Measurements from ENCODE around the gene GALR1.

GALR1 gene

DNA sequence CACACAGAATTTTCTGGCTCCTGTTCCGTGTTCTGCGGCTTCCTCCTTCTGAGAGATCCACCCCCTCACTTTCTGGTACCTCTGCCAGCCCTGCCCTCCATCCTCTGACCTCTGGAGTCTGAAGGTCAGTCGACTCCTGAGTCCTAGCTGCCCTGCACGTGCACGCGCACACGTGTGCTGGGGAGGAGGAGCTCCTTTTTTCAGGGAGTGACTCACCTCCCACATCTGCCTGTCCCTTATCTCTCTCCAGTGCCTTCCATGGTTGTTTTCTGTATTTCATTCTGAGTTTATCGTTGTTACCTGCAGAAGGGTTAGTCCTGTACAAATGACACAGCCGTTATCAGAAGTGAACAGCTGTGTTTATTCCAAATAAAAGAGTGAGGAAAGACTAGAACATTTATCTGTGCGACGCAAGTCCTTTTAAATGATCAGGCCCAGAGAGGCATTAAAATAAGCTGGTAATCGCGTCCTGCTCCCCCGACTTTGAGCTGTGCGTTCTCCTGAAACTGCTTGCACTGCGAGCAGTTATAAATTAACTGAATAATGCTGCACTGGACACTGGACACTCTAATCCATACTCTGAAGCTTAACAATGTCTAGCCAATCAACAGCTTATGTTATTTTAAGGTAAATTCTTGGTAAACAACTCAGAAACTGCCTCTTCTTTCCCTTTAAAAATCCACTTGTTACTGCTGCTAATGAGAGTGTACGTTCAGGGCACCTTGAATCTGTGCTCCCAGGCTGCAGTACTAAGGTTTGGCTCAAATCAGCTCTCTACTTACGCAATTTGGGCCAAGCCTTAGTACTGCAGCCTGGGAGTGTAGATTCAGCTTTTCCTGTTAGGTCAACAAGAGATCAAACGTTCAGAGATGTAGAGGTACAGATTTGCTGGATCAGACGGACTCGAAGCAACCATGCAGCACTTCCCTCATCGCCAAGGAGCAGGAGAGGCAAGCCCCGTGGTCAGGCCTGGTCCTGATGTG is 72.5 kb downstream of the GALR1 start:
- no peak for DNase-seq

- no peak for DNase-seq
Measured at GRCh38 chr18:77323640-77324299, 74.1 kb downstream of the GALR1 start.
